ENCODE results near the gene RAB19. TPM values are rescaled to one million over a fixed set of nuclear protein-coding genes. Genes with fewer than 3 reads are reported as not detected.
"Not testable (repeated sequence)": the region's sequence is repeated elsewhere in the genome, so short reads cannot be mapped to it uniquely, and the experiment has no call there.

Gene RAB19
- total RNA-seq, 1 experiment from 2014 or later, result not detected

- H4K20me1 ChIP-seq (ENCODE audit: insufficient read depth, low read depth, low read length); H3K4me3 ChIP-seq (ENCODE audit: low read length); H3K27ac ChIP-seq (ENCODE audit: low read length); H3K9ac ChIP-seq (ENCODE audit: low read length); H2AFZ ChIP-seq (ENCODE audit: low read length); H3K27me3 ChIP-seq (ENCODE audit: low read length); H3K36me3 ChIP-seq (ENCODE audit: insufficient read depth, low read length); H3K4me1 ChIP-seq (ENCODE audit: low read length); DNase-seq; H3K9me2 ChIP-seq (replicated peaks; ENCODE audit: insufficient read depth, low read length); H3K4me2 ChIP-seq (ENCODE audit: low read depth, low read length, poor library complexity, severe bottlenecking); H3K9me3 ChIP-seq (ENCODE audit: low read length); H3K79me2 ChIP-seq (ENCODE audit: low read length): not testable (repeated sequence)
Measured at GRCh38 chr7:140415816-140416215, 12.0 kb downstream of the RAB19 start.

GRCh38 chr7:140416560-140416959, 12.7 kb downstream of the RAB19 start:
- no peaks in the 10 kb centered on the region for H3K9me3 ChIP-seq (ENCODE audit: low read length)
- no peaks in the 10 kb centered on the region for H4K20me1 ChIP-seq (ENCODE audit: insufficient read depth, low read depth, low read length)
- H3K4me3 ChIP-seq (ENCODE audit: low read length), result no peak overlapping the region
- no peak overlapping the region for H3K9ac ChIP-seq (ENCODE audit: low read length)
- no peaks in the 10 kb centered on the region for H3K9me2 ChIP-seq (replicated peaks; ENCODE audit: insufficient read depth, low read length)
- H2AFZ ChIP-seq (ENCODE audit: low read length), result no peak overlapping the region
- H3K27ac ChIP-seq (ENCODE audit: low read length), result no peak overlapping the region
- H3K4me1 ChIP-seq (ENCODE audit: low read length), result no peaks in the 10 kb centered on the region
- H3K79me2 ChIP-seq (ENCODE audit: low read length), result no peaks in the 10 kb centered on the region
- no peaks in the 10 kb centered on the region for H3K27me3 ChIP-seq (ENCODE audit: low read length)
- no peak for DNase-seq
- H3K4me2 ChIP-seq (ENCODE audit: low read depth, low read length, poor library complexity, severe bottlenecking), result no peak overlapping the region
- H3K36me3 ChIP-seq (ENCODE audit: insufficient read depth, low read length), result no peaks in the 10 kb centered on the region

- Histone ChIP-seq H3K4me1 (ENCODE audit: low read length) (no peaks in the 10 kb centered on the region), H3K4me3 (ENCODE audit: low read length) (no peak overlapping the region), H3K27me3 (ENCODE audit: low read length) (no peaks in the 10 kb centered on the region), H3K9ac (ENCODE audit: low read length) (no peak overlapping the region), H3K9me2 (replicated peaks; ENCODE audit: insufficient read depth, low read length) (no peaks in the 10 kb centered on the region), H3K9me3 (ENCODE audit: low read length) (no peaks in the 10 kb centered on the region), H3K36me3 (ENCODE audit: insufficient read depth, low read length) (no peaks in the 10 kb centered on the region), H4K20me1 (ENCODE audit: insufficient read depth, low read depth, low read length) (no peaks in the 10 kb centered on the region), H3K27ac (ENCODE audit: low read length) (no peak overlapping the region), H3K79me2 (ENCODE audit: low read length) (no peaks in the 10 kb centered on the region), H3K4me2 (ENCODE audit: low read depth, low read length, poor library complexity, severe bottlenecking) (no peak overlapping the region), H2AFZ (ENCODE audit: low read length) (no peak overlapping the region)
- DNase-seq, result no peak
Measured at GRCh38 chr7:140417456-140418155, 13.7 kb downstream of the RAB19 start.

GRCh38 chr7:140418156-140418472, 14.3 kb downstream of the RAB19 start:
- H3K36me3 ChIP-seq (ENCODE audit: insufficient read depth, low read length); H3K9ac ChIP-seq (ENCODE audit: low read length); DNase-seq; H3K9me2 ChIP-seq (replicated peaks; ENCODE audit: insufficient read depth, low read length); H3K27me3 ChIP-seq (ENCODE audit: low read length); H2AFZ ChIP-seq (ENCODE audit: low read length); H3K9me3 ChIP-seq (ENCODE audit: low read length); H4K20me1 ChIP-seq (ENCODE audit: insufficient read depth, low read depth, low read length); H3K4me3 ChIP-seq (ENCODE audit: low read length); H3K79me2 ChIP-seq (ENCODE audit: low read length); H3K4me2 ChIP-seq (ENCODE audit: low read depth, low read length, poor library complexity, severe bottlenecking); H3K27ac ChIP-seq (ENCODE audit: low read length); H3K4me1 ChIP-seq (ENCODE audit: low read length): not testable (repeated sequence)

- Histone ChIP-seq H3K9me2 (replicated peaks; ENCODE audit: insufficient read depth, low read length) (no peaks in the 10 kb centered on the region), H2AFZ (ENCODE audit: low read length) (no peak overlapping the region), H3K79me2 (ENCODE audit: low read length) (no peaks in the 10 kb centered on the region), H4K20me1 (ENCODE audit: insufficient read depth, low read depth, low read length) (no peaks in the 10 kb centered on the region), H3K4me2 (ENCODE audit: low read depth, low read length, poor library complexity, severe bottlenecking) (no peak overlapping the region), H3K27ac (ENCODE audit: low read length) (no peak overlapping the region), H3K4me3 (ENCODE audit: low read length) (no peak overlapping the region), H3K4me1 (ENCODE audit: low read length) (no peaks in the 10 kb centered on the region), H3K27me3 (ENCODE audit: low read length) (no peaks in the 10 kb centered on the region), H3K9ac (ENCODE audit: low read length) (no peak overlapping the region), H3K9me3 (ENCODE audit: low read length) (no peaks in the 10 kb centered on the region), H3K36me3 (ENCODE audit: insufficient read depth, low read length) (no peaks in the 10 kb centered on the region)
- no peak for DNase-seq
Measured at GRCh38 chr7:140418653-140419052, 14.8 kb downstream of the RAB19 start.

- Histone ChIP-seq H3K36me3 (ENCODE audit: insufficient read depth, low read length) (no peaks in the 10 kb centered on the region), H3K27me3 (ENCODE audit: low read length) (no peaks in the 10 kb centered on the region), H2AFZ (ENCODE audit: low read length) (no peak overlapping the region), H3K4me2 (ENCODE audit: low read depth, low read length, poor library complexity, severe bottlenecking) (no peak overlapping the region), H4K20me1 (ENCODE audit: insufficient read depth, low read depth, low read length) (no peaks in the 10 kb centered on the region), H3K9ac (ENCODE audit: low read length) (no peak overlapping the region), H3K4me3 (ENCODE audit: low read length) (no peak overlapping the region), H3K27ac (ENCODE audit: low read length) (no peak overlapping the region), H3K9me3 (ENCODE audit: low read length) (no peaks in the 10 kb centered on the region), H3K9me2 (replicated peaks; ENCODE audit: insufficient read depth, low read length) (no peaks in the 10 kb centered on the region), H3K79me2 (ENCODE audit: low read length) (no peaks in the 10 kb centered on the region), H3K4me1 (ENCODE audit: low read length) (no peaks in the 10 kb centered on the region)
- DNase-seq, result no peak
Measured at GRCh38 chr7:140421521-140421920, 17.7 kb downstream of the RAB19 start.

- H3K27me3 ChIP-seq (ENCODE audit: low read length), result no peaks in the 10 kb centered on the region
- no peak overlapping the region for H3K9ac ChIP-seq (ENCODE audit: low read length)
- H4K20me1 ChIP-seq (ENCODE audit: insufficient read depth, low read depth, low read length), result no peaks in the 10 kb centered on the region
- H3K36me3 ChIP-seq (ENCODE audit: insufficient read depth, low read length), result no peaks in the 10 kb centered on the region
- DNase-seq, result no peak
- H3K4me2 ChIP-seq (ENCODE audit: low read depth, low read length, poor library complexity, severe bottlenecking), result no peak overlapping the region
- no peaks in the 10 kb centered on the region for H3K79me2 ChIP-seq (ENCODE audit: low read length)
- no peak overlapping the region for H3K4me3 ChIP-seq (ENCODE audit: low read length)
- H2AFZ ChIP-seq (ENCODE audit: low read length), result no peak overlapping the region
- no peak overlapping the region for H3K27ac ChIP-seq (ENCODE audit: low read length)
- H3K4me1 ChIP-seq (ENCODE audit: low read length), result no peaks in the 10 kb centered on the region
- H3K9me3 ChIP-seq (ENCODE audit: low read length), result no peaks in the 10 kb centered on the region
- no peaks in the 10 kb centered on the region for H3K9me2 ChIP-seq (replicated peaks; ENCODE audit: insufficient read depth, low read length)
Measured at GRCh38 chr7:140423501-140423900, 19.6 kb downstream of the RAB19 start.

GRCh38 chr7:140425718-140426117, 21.9 kb downstream of the RAB19 start:
- H4K20me1 ChIP-seq (ENCODE audit: insufficient read depth, low read depth, low read length), result no peaks in the 10 kb centered on the region
- no peak overlapping the region for H3K9ac ChIP-seq (ENCODE audit: low read length)
- H3K27ac ChIP-seq (ENCODE audit: low read length), result no peak overlapping the region

GRCh38 chr7:140426130-140426529, 22.3 kb downstream of the RAB19 start:
- H3K36me3 ChIP-seq (ENCODE audit: insufficient read depth, low read length), result no peaks in the 10 kb centered on the region
- no peak overlapping the region for H3K4me3 ChIP-seq (ENCODE audit: low read length)
- no peak overlapping the region for H3K9ac ChIP-seq (ENCODE audit: low read length)
- H3K9me3 ChIP-seq (ENCODE audit: low read length), result no peaks in the 10 kb centered on the region
- H3K27me3 ChIP-seq (ENCODE audit: low read length), result no peaks in the 10 kb centered on the region
- H4K20me1 ChIP-seq (ENCODE audit: insufficient read depth, low read depth, low read length), result no peaks in the 10 kb centered on the region
- H2AFZ ChIP-seq (ENCODE audit: low read length), result no peak overlapping the region
- H3K4me2 ChIP-seq (ENCODE audit: low read depth, low read length, poor library complexity, severe bottlenecking), result no peak overlapping the region
- H3K4me1 ChIP-seq (ENCODE audit: low read length), result no peaks in the 10 kb centered on the region
- no peaks in the 10 kb centered on the region for H3K79me2 ChIP-seq (ENCODE audit: low read length)
- H3K9me2 ChIP-seq (replicated peaks; ENCODE audit: insufficient read depth, low read length), result no peaks in the 10 kb centered on the region
- H3K27ac ChIP-seq (ENCODE audit: low read length), result no peak overlapping the region
- DNase-seq, result no peak

More at GRCh38 chr7:140425718-140426117, 21.9 kb downstream of the RAB19 start:
- Histone ChIP-seq H3K9me2 (replicated peaks; ENCODE audit: insufficient read depth, low read length) (no peaks in the 10 kb centered on the region), H3K79me2 (ENCODE audit: low read length) (no peaks in the 10 kb centered on the region), H3K27me3 (ENCODE audit: low read length) (no peaks in the 10 kb centered on the region), H3K4me1 (ENCODE audit: low read length) (no peaks in the 10 kb centered on the region), H3K4me2 (ENCODE audit: low read depth, low read length, poor library complexity, severe bottlenecking) (no peak overlapping the region), H3K9me3 (ENCODE audit: low read length) (no peaks in the 10 kb centered on the region), H2AFZ (ENCODE audit: low read length) (no peak overlapping the region), H3K4me3 (ENCODE audit: low read length) (no peak overlapping the region), H3K36me3 (ENCODE audit: insufficient read depth, low read length) (no peaks in the 10 kb centered on the region)
- no peak for DNase-seq
